CD4-positive, alpha-beta T cell treated with Interleukin-17A for 4 hours (primary cell): ENCODE measurements around the gene SLC5A9.
"Not testable (repeated sequence)": the region's sequence is repeated elsewhere in the genome, so short reads cannot be mapped to it uniquely, and the experiment has no call there.

Experiments
- DNase-seq: peaks from one replicate; pipeline ENCODE4 v3.0.0-alpha.2; 2020; ENCODE audit warnings: mixed read lengths

The SLC5A9 gene

GRCh38 chr1:48246727-48247126 is 24.2 kb downstream of the SLC5A9 start:
- no peak for DNase-seq

- DNase-seq = no peak
Observed at GRCh38 chr1:48248356-48248755, 25.8 kb downstream of the SLC5A9 start.

GRCh38 chr1:48249868-48250267 is 27.4 kb downstream of the SLC5A9 start:
- no peak for DNase-seq

GRCh38 chr1:48250572-48250971 is 28.1 kb downstream of the SLC5A9 start:
- no peak for DNase-seq

- DNase-seq = no peak
Observed at GRCh38 chr1:48251323-48251722, 28.8 kb downstream of the SLC5A9 start.

GRCh38 chr1:48251821-48252220 is 29.3 kb downstream of the SLC5A9 start:
- no peak for DNase-seq

- no peak for DNase-seq
Observed at GRCh38 chr1:48254254-48254653, 31.7 kb downstream of the SLC5A9 start.

GRCh38 chr1:48258106-48258505 is 35.6 kb downstream of the SLC5A9 start:
- no peak for DNase-seq

GRCh38 chr1:48261881-48262400 is 39.4 kb downstream of the SLC5A9 start:
- DNase-seq = no peak

GRCh38 chr1:48263041-48263440 is 40.5 kb downstream of the SLC5A9 start:
- no peak for DNase-seq

GRCh38 chr1:48266576-48266975 is 44.1 kb downstream of the SLC5A9 start:
- DNase-seq = no peak

- DNase-seq = not testable (repeated sequence)
Observed at GRCh38 chr1:48277437-48277836, 54.9 kb downstream of the SLC5A9 start.

- not testable (repeated sequence) for DNase-seq
Observed at GRCh38 chr1:48282329-48282728, 59.8 kb downstream of the SLC5A9 start.

- DNase-seq = not testable (repeated sequence)
Observed at GRCh38 chr1:48284696-48285420, 62.3 kb downstream of the SLC5A9 start.

- no peak for DNase-seq
Observed at GRCh38 chr1:48285525-48285924, 63.0 kb downstream of the SLC5A9 start.

- DNase-seq = no peak
Observed at GRCh38 chr1:48291421-48291820, 68.9 kb downstream of the SLC5A9 start.

GRCh38 chr1:48292706-48293105 is 70.2 kb downstream of the SLC5A9 start:
- DNase-seq = no peak

GRCh38 chr1:48294094-48294493 is 71.6 kb downstream of the SLC5A9 start:
- DNase-seq = not testable (repeated sequence)

GRCh38 chr1:48294656-48295055 is 72.1 kb downstream of the SLC5A9 start:
- no peak for DNase-seq
